ENCODE measurements around the gene TBL1X. TPM values are rescaled to one million over a fixed set of nuclear protein-coding genes. Genes with fewer than 3 reads are reported as not detected.

Gene TBL1X
- total RNA-seq, 2 donors from 2014 or later: 16.3 to 18.9 TPM

GRCh38 chrX:9515973-9516538 is 51.2 kb downstream of the TBL1X start:
- intact Hi-C loops (cut with DNase I): no loop called here
- no peak for TF ChIP-seq CTCF (IDR thresholded peaks at IDR 0.05)
- H3K9me3 ChIP-seq: no peaks in the 10 kb centered on the region

GRCh38 chrX:9516635-9517034 is 51.8 kb downstream of the TBL1X start:
- Histone ChIP-seq H3K36me3 (no peaks in the 10 kb centered on the region), H3K27ac (no peak overlapping the region), H3K4me1 (no peaks in the 10 kb centered on the region), H3K9me3 (no peaks in the 10 kb centered on the region), H3K4me3 (no peak overlapping the region), H3K27me3 (no peaks in the 10 kb centered on the region), H3K9ac (ENCODE audit: low read depth in 2 of 2, low read length in 2 of 2) (no peak overlapping the region)
- DNase-seq: no peak
- no peak for TF ChIP-seq CTCF (IDR thresholded peaks at IDR 0.05)
- intact Hi-C loops (cut with DNase I): no loop called here

More at GRCh38 chrX:9515973-9516538, 51.2 kb downstream of the TBL1X start:
- Histone ChIP-seq H3K4me1 (no peaks in the 10 kb centered on the region), H3K36me3 (no peaks in the 10 kb centered on the region), H3K4me3 (no peak overlapping the region), H3K9ac (ENCODE audit: low read depth in 2 of 2, low read length in 2 of 2) (no peak overlapping the region), H3K27ac (no peak overlapping the region), H3K27me3 (no peaks in the 10 kb centered on the region)
- DNase-seq: no peak

DNA sequence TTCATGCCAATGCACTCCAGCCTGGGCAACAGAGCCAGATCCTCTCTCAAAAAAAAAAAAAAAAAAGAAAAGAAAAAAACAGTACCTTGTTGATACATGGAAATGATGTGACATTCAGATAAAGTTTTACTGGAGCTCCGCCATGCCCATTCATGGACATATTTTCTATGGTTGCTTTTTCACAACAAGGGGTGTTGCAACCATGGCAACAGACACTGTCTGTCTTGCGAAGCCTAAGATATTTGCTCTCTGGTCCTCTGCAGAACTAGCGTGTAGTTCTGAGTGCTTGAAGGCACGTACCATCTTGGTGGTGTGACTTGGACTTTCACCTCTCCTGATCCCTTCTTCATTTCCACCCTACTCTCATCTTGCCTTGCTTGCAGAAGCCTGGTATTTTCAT is 53.2 kb downstream of the TBL1X start:
- Histone ChIP-seq H3K36me3 (no peaks in the 10 kb centered on the region), H3K9me3 (no peaks in the 10 kb centered on the region), H3K4me3 (no peak overlapping the region), H3K27ac (no peak overlapping the region), H3K27me3 (no peaks in the 10 kb centered on the region), H3K9ac (ENCODE audit: low read depth in 2 of 2, low read length in 2 of 2) (no peak overlapping the region), H3K4me1 (no peaks in the 10 kb centered on the region)
- intact Hi-C loops (cut with DNase I): no loop called here
- DNase-seq: no peak
- TF ChIP-seq CTCF (IDR thresholded peaks at IDR 0.05): no peak

GRCh38 chrX:9518889-9519288 is 54.0 kb downstream of the TBL1X start:
- DNase-seq: no peak
- Histone ChIP-seq H3K27ac (no peak overlapping the region), H3K27me3 (no peaks in the 10 kb centered on the region), H3K36me3 (no peaks in the 10 kb centered on the region), H3K4me1 (no peaks in the 10 kb centered on the region), H3K9ac (ENCODE audit: low read depth in 2 of 2, low read length in 2 of 2) (no peak overlapping the region), H3K4me3 (no peak overlapping the region), H3K9me3 (no peaks in the 10 kb centered on the region)
- TF ChIP-seq CTCF (IDR thresholded peaks at IDR 0.05): no peak
- intact Hi-C loops (cut with DNase I): no loop called here

DNA sequence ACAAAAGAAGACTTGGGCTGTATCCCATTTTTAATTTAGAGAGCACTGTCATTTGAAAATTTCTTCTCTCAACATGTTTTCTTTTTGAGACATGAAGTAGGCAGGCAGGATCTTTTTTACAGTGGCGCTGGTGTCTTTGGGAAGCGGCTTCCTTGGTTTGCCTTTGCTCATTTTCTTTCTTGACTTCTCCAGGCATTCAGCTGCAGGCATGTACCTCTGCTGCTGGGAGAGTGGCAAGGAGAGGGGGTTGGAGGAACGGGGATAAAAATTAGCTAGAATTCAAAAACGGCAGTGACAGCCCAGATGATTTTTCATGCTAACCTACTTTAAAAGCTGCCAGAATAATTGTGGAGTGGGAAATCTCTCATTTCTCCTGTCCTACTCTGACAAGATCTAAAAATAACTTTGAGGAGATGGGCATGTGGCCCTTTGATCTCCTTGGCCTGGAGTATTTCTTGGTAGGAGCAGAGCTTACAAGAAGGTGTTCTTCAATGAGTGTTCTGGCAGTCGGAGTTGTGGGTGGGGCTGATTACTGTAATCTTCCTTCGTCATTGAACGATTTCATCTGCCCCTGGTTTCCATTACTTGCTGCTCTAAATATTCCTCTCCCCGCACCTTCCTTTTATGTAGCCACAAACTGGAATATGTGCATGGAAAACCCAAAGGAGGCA is 54.8 kb downstream of the TBL1X start:
- Histone ChIP-seq H3K36me3 (no peaks in the 10 kb centered on the region), H3K4me3 (no peak overlapping the region), H3K9ac (ENCODE audit: low read depth in 2 of 2, low read length in 2 of 2) (no peak overlapping the region), H3K4me1 (no peaks in the 10 kb centered on the region), H3K27ac (no peak overlapping the region), H3K27me3 (no peaks in the 10 kb centered on the region), H3K9me3 (no peaks in the 10 kb centered on the region)
- TF ChIP-seq CTCF (IDR thresholded peaks at IDR 0.05): no peak
- intact Hi-C loops (cut with DNase I): no loop called here
- DNase-seq: no peak

Measured in colonic mucosa (tissue), 4 donors.